WTC11 (cell line): ENCODE measurements around the gene IFITM2. TPM values are rescaled to one million over a fixed set of nuclear protein-coding genes. Genes with fewer than 3 reads are reported as not detected.

Experiments used
- ATAC-seq: fragments of 200-7000 bp; cut with Tn5 transposase; 2 replicates; pipeline ENCODE4 v1.10.0; 2021; ENCODE audit warnings: mild to moderate bottlenecking, moderate library complexity
- CTCF ChIA-PET: fragments of 300-600 bp; sonication (Branson Sonifier 250); formaldehyde crosslinking; loops from one replicate; lab custom pipeline; 2021; ENCODE audit warnings: antibody characterized with exemption; lab: Charles Lee
- POLR2A ChIA-PET: fragments of 350-600 bp; sonication (Branson Sonifier 250); formaldehyde crosslinking; loops from one replicate; lab custom pipeline; 2021; ENCODE audit warnings: antibody characterized with exemption; lab: Charles Lee
- DNase-seq: peaks from one replicate; pipeline ENCODE4 v3.0.0; 2021; ENCODE audit warnings: low spot score
- H3K27ac Mint-ChIP-seq: 2 replicates; pipeline ENCODE4 v1.8.0; 2021; ENCODE audit warnings: mixed read lengths
- H3K27me3 Mint-ChIP-seq: 2 replicates; pipeline ENCODE4 v1.8.0; 2021; ENCODE audit warnings: low read depth, mild to moderate bottlenecking, moderate library complexity, mixed read lengths
- H3K36me3 Mint-ChIP-seq: 2 replicates; pipeline ENCODE4 v1.8.0; 2021; ENCODE audit warnings: mixed read lengths
- H3K4me1 Mint-ChIP-seq: 2 replicates; pipeline ENCODE4 v1.8.0; 2022; ENCODE audit warnings: mixed read lengths
- H3K4me3 Mint-ChIP-seq: 2 replicates; pipeline ENCODE4 v1.8.0; 2021; ENCODE audit warnings: mild to moderate bottlenecking, moderate library complexity, mixed read lengths
- H3K9me3 Mint-ChIP-seq: 2 replicates; pipeline ENCODE4 v1.8.0; 2021; ENCODE audit warnings: mixed read lengths
- ATF1 ChIP-seq: sonication (generic); formaldehyde crosslinking; IDR thresholded peaks from 2 replicates; pipeline ENCODE4 v1.8.1; 2023; ENCODE audit warnings: mild to moderate bottlenecking, moderate library complexity, missing genetic modification reagents
- CBFB ChIP-seq: sonication (generic); formaldehyde crosslinking; IDR thresholded peaks from 2 replicates; pipeline ENCODE4 v1.8.1; 2022; ENCODE audit warnings: mild to moderate bottlenecking, low read depth, missing genetic modification reagents
- CREM ChIP-seq: sonication (generic); formaldehyde crosslinking; IDR thresholded peaks from 2 replicates; pipeline ENCODE4 v1.8.1; 2022; ENCODE audit warnings: mild to moderate bottlenecking, missing genetic modification reagents, moderate library complexity
- EMX1 ChIP-seq: fragments of 250-450 bp; sonication (Bioruptor Pico); IDR thresholded peaks from 2 replicates; pipeline ENCODE4 v1.8.0; 2021; ENCODE audit warnings: mild to moderate bottlenecking
- NFATC4 ChIP-seq: fragments of 250-450 bp; sonication (Bioruptor Pico); IDR thresholded peaks from 2 replicates; pipeline ENCODE4 v1.9.0; 2021; ENCODE audit warnings: mild to moderate bottlenecking
- NFE2L1 ChIP-seq: sonication (generic); formaldehyde crosslinking; IDR thresholded peaks from 2 replicates; pipeline ENCODE4 v1.8.1; 2023; ENCODE audit warnings: missing genetic modification reagents
- PRRX2 ChIP-seq: fragments of 250-450 bp; sonication (Bioruptor Pico); IDR thresholded peaks from 2 replicates; pipeline ENCODE4 v1.8.0; 2021; ENCODE audit warnings: mild to moderate bottlenecking
- SMAD4 ChIP-seq: sonication (generic); formaldehyde crosslinking; IDR thresholded peaks from 2 replicates; pipeline ENCODE4 v1.8.0; 2022; ENCODE audit warnings: mild to moderate bottlenecking, missing genetic modification reagents
- TCF7 ChIP-seq: sonication (generic); formaldehyde crosslinking; IDR thresholded peaks from 2 replicates; pipeline ENCODE4 v1.8.0; 2022; ENCODE audit warnings: mild to moderate bottlenecking, low read depth, missing genetic modification reagents, moderate library complexity
- TP53 ChIP-seq: sonication (generic); formaldehyde crosslinking; IDR thresholded peaks from 2 replicates; pipeline ENCODE4 v1.8.1; 2023; ENCODE audit warnings: mild to moderate bottlenecking, missing genetic modification reagents
- ZBTB21 ChIP-seq: sonication (generic); formaldehyde crosslinking; IDR thresholded peaks from 2 replicates; pipeline ENCODE4 v1.8.1; 2023; ENCODE audit warnings: mild to moderate bottlenecking, missing genetic modification reagents, borderline replicate concordance
- ZNF138 ChIP-seq: sonication (generic); formaldehyde crosslinking; conservative IDR thresholded peaks from 2 replicates; pipeline ENCODE4 v1.8.1; 2022; ENCODE audit warnings: mild to moderate bottlenecking, moderate library complexity, missing genetic modification reagents
- ZNF263 ChIP-seq: sonication (generic); formaldehyde crosslinking; IDR thresholded peaks from 2 replicates; pipeline ENCODE4 v1.8.1; 2022; ENCODE audit warnings: low read depth, mild to moderate bottlenecking, moderate library complexity, missing genetic modification reagents
- total RNA-seq: library from RNA; stranded (reverse); gene quantifications from 3 replicates; pipeline ENCODE4 v1.2.3, GENCODE V29; 2021
- TF ChIP-seq, protein P1 (sequence below): sonication (generic); formaldehyde crosslinking; IDR thresholded peaks from 2 replicates; pipeline ENCODE4 v1.8.0; 2023; ENCODE audit warnings: mild to moderate bottlenecking, missing genetic modification reagents
- TF ChIP-seq, protein P2 (sequence below): sonication (generic); formaldehyde crosslinking; IDR thresholded peaks from 2 replicates; pipeline ENCODE4 v1.8.0; 2023; ENCODE audit warnings: missing genetic modification reagents
- TF ChIP-seq, protein P3 (sequence below): sonication (generic); formaldehyde crosslinking; IDR thresholded peaks from 2 replicates; pipeline ENCODE4 v1.8.1; 2022; ENCODE audit warnings: low read depth, mild to moderate bottlenecking, moderate library complexity, missing genetic modification reagents, borderline replicate concordance
- TF ChIP-seq, protein P4 (sequence below): sonication (generic); formaldehyde crosslinking; IDR thresholded peaks from 2 replicates; pipeline ENCODE4 v1.8.0; 2023; ENCODE audit warnings: missing genetic modification reagents, mild to moderate bottlenecking, borderline replicate concordance
- TF ChIP-seq, protein P5 (sequence below): fragments of 250-450 bp; sonication (Bioruptor Pico); IDR thresholded peaks from 2 replicates; pipeline ENCODE4 v1.9.0; 2021; ENCODE audit warnings: mild to moderate bottlenecking
- TF ChIP-seq, protein P6 (sequence below): sonication (generic); formaldehyde crosslinking; IDR thresholded peaks from 2 replicates; pipeline ENCODE4 v1.8.1; 2023; ENCODE audit warnings: mild to moderate bottlenecking, missing genetic modification reagents

The IFITM2 gene
- total RNA-seq, 1 experiment from 2014 or later, result 436 TPM

DNA sequence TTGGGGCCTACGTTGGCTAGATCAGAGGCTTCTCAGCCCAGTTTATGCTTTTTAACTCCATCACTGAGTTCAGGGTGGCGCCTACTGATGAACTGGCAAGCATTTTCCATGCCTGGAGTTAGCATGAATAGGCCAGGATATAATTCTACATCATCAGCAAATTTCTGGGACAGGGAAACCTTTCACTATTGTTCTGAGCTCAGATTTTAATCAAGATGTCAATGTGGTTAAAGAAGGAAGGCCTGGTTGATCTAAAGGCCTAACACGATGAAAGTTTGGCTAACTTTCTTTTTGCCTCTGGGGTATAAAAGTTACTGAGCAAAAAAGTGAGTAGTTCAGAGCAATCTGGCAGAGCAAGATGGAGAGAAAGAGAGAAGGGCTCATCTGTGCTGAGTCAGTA lies 34.7 kb downstream of the IFITM2 start (continued):
- TF ChIP-seq, protein P1, sequence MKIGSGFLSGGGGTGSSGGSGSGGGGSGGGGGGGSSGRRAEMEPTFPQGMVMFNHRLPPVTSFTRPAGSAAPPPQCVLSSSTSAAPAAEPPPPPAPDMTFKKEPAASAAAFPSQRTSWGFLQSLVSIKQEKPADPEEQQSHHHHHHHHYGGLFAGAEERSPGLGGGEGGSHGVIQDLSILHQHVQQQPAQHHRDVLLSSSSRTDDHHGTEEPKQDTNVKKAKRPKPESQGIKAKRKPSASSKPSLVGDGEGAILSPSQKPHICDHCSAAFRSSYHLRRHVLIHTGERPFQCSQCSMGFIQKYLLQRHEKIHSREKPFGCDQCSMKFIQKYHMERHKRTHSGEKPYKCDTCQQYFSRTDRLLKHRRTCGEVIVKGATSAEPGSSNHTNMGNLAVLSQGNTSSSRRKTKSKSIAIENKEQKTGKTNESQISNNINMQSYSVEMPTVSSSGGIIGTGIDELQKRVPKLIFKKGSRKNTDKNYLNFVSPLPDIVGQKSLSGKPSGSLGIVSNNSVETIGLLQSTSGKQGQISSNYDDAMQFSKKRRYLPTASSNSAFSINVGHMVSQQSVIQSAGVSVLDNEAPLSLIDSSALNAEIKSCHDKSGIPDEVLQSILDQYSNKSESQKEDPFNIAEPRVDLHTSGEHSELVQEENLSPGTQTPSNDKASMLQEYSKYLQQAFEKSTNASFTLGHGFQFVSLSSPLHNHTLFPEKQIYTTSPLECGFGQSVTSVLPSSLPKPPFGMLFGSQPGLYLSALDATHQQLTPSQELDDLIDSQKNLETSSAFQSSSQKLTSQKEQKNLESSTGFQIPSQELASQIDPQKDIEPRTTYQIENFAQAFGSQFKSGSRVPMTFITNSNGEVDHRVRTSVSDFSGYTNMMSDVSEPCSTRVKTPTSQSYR (CRISPR knock-in tag), result no peak
- TF ChIP-seq ZNF263 (CRISPR knock-in tag) (no peak), NFATC4 (no peak)

DNA sequence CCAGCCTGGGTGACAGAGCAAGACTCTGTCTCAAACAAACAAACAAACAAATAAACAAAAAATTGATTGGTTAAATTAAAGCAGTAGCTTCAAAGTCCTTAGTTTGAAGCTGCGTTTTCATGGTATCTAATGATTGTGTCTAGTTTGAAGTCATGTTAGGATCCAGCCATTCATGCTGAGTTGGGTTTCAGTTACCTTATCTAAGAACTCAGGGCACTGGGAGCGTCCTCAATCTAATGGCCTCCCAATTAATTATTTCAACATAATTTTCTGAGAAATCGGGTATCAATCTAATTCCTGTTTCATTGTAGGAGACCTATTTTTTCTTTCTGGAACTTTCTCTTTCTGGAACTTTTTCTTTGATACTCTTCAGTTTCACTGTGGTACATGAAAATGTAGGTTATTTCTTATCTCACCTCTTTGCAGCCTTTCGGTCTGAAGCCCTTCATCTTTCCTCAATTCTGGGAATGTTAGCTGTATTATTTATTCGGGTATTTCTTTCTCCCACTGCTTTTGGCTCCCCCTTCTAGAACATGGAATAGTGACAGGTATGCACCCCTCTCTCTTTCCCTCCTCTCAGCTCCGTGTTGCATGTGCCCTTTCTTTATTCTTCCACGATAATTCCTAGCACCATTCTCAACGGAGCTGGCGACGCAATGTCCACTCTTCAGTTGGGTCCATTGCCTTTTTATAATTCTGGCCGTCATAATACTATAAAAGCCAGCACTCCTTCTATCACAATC lies 37.4 kb downstream of the IFITM2 start:
- Mint-ChIP-seq H3K27me3 (no peaks in the 10 kb centered on the region), H3K4me3 (no peak overlapping the region), H3K27ac (no peak overlapping the region), H3K9me3 (no peaks in the 10 kb centered on the region), H3K4me1 (peaks cover 29% of the 10 kb centered on the region), H3K36me3 (peaks cover 7% of the 10 kb centered on the region; the same call in 1 of the 2 replicates)
- TF ChIP-seq, protein P2, sequence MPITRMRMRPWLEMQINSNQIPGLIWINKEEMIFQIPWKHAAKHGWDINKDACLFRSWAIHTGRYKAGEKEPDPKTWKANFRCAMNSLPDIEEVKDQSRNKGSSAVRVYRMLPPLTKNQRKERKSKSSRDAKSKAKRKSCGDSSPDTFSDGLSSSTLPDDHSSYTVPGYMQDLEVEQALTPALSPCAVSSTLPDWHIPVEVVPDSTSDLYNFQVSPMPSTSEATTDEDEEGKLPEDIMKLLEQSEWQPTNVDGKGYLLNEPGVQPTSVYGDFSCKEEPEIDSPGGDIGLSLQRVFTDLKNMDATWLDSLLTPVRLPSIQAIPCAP (CRISPR knock-in tag), result no peak
- TF ChIP-seq TCF7 (CRISPR knock-in tag) (no peak), EMX1 (no peak), SMAD4 (CRISPR knock-in tag) (no peak), ATF1 (CRISPR knock-in tag) (no peak), ZNF138 (CRISPR knock-in tag) (no peak), ZBTB21 (CRISPR knock-in tag) (no peak), CBFB (no peak), CREM (CRISPR knock-in tag) (no peak), PRRX2 (no peak), TP53 (CRISPR knock-in tag) (no peak), NFE2L1 (CRISPR knock-in tag) (no peak)
- TF ChIP-seq, protein P3, sequence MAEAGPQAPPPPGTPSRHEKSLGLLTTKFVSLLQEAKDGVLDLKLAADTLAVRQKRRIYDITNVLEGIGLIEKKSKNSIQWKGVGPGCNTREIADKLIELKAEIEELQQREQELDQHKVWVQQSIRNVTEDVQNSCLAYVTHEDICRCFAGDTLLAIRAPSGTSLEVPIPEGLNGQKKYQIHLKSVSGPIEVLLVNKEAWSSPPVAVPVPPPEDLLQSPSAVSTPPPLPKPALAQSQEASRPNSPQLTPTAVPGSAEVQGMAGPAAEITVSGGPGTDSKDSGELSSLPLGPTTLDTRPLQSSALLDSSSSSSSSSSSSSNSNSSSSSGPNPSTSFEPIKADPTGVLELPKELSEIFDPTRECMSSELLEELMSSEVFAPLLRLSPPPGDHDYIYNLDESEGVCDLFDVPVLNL (CRISPR knock-in tag), result no peak
- TF ChIP-seq, protein P4, sequence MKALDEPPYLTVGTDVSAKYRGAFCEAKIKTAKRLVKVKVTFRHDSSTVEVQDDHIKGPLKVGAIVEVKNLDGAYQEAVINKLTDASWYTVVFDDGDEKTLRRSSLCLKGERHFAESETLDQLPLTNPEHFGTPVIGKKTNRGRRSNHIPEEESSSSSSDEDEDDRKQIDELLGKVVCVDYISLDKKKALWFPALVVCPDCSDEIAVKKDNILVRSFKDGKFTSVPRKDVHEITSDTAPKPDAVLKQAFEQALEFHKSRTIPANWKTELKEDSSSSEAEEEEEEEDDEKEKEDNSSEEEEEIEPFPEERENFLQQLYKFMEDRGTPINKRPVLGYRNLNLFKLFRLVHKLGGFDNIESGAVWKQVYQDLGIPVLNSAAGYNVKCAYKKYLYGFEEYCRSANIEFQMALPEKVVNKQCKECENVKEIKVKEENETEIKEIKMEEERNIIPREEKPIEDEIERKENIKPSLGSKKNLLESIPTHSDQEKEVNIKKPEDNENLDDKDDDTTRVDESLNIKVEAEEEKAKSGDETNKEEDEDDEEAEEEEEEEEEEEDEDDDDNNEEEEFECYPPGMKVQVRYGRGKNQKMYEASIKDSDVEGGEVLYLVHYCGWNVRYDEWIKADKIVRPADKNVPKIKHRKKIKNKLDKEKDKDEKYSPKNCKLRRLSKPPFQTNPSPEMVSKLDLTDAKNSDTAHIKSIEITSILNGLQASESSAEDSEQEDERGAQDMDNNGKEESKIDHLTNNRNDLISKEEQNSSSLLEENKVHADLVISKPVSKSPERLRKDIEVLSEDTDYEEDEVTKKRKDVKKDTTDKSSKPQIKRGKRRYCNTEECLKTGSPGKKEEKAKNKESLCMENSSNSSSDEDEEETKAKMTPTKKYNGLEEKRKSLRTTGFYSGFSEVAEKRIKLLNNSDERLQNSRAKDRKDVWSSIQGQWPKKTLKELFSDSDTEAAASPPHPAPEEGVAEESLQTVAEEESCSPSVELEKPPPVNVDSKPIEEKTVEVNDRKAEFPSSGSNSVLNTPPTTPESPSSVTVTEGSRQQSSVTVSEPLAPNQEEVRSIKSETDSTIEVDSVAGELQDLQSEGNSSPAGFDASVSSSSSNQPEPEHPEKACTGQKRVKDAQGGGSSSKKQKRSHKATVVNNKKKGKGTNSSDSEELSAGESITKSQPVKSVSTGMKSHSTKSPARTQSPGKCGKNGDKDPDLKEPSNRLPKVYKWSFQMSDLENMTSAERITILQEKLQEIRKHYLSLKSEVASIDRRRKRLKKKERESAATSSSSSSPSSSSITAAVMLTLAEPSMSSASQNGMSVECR (CRISPR knock-in tag), result no peak
- TF ChIP-seq, protein P5, sequence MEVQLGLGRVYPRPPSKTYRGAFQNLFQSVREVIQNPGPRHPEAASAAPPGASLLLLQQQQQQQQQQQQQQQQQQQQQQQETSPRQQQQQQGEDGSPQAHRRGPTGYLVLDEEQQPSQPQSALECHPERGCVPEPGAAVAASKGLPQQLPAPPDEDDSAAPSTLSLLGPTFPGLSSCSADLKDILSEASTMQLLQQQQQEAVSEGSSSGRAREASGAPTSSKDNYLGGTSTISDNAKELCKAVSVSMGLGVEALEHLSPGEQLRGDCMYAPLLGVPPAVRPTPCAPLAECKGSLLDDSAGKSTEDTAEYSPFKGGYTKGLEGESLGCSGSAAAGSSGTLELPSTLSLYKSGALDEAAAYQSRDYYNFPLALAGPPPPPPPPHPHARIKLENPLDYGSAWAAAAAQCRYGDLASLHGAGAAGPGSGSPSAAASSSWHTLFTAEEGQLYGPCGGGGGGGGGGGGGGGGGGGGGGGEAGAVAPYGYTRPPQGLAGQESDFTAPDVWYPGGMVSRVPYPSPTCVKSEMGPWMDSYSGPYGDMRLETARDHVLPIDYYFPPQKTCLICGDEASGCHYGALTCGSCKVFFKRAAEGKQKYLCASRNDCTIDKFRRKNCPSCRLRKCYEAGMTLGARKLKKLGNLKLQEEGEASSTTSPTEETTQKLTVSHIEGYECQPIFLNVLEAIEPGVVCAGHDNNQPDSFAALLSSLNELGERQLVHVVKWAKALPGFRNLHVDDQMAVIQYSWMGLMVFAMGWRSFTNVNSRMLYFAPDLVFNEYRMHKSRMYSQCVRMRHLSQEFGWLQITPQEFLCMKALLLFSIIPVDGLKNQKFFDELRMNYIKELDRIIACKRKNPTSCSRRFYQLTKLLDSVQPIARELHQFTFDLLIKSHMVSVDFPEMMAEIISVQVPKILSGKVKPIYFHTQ (CRISPR knock-in tag), result no peak
- TF ChIP-seq, protein P6, sequence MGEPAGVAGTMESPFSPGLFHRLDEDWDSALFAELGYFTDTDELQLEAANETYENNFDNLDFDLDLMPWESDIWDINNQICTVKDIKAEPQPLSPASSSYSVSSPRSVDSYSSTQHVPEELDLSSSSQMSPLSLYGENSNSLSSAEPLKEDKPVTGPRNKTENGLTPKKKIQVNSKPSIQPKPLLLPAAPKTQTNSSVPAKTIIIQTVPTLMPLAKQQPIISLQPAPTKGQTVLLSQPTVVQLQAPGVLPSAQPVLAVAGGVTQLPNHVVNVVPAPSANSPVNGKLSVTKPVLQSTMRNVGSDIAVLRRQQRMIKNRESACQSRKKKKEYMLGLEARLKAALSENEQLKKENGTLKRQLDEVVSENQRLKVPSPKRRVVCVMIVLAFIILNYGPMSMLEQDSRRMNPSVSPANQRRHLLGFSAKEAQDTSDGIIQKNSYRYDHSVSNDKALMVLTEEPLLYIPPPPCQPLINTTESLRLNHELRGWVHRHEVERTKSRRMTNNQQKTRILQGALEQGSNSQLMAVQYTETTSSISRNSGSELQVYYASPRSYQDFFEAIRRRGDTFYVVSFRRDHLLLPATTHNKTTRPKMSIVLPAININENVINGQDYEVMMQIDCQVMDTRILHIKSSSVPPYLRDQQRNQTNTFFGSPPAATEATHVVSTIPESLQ (CRISPR knock-in tag), result no peak
- CTCF ChIA-PET, result interaction anchor here (0.7 to 1.9 kb wide), 3 partner anchors 39 to 94 kb away, joined by 3 to 5 read pairs (median 4); no protein-coding TSS in a partner anchor
- DNase-seq (no peak), ATAC-seq (no peak)
- POLR2A ChIA-PET, result interaction anchor here (1.5 kb wide), 1 partner anchor 10 kb away, joined by 4 read pairs; no protein-coding TSS in a partner anchor
